Head of caudate nucleus (tissue), 42 donors: ENCODE results near the gene TOM1L2.

Experiments used
- DNase-seq, 42 donors: peaks; one replicate each; pipeline versions ENCODE4 v3.0.0 to v3.0.0-alpha.2; 2020 to 2021; ENCODE audit warnings: mixed read lengths in 7 of 42
- intact Hi-C: fragments of 100-400 bp; cut with DNase I; formaldehyde crosslinking; loops from one replicate; pipeline ENCODE4 v1.15.0; 2022

TOM1L2 gene

GRCh38 chr17:17892009-17892408, 80.2 kb downstream of the TOM1L2 start:
- peak in 1 of 42 donors; percentile 3 for DNase-seq
- intact Hi-C loops = no loop called here

GRCh38 chr17:17890773-17891759, 81.1 kb downstream of the TOM1L2 start:
- intact Hi-C loops = no loop called here
- DNase-seq = peak in 17 of 42 donors; percentile 13 to 70 (median 41)

DNA sequence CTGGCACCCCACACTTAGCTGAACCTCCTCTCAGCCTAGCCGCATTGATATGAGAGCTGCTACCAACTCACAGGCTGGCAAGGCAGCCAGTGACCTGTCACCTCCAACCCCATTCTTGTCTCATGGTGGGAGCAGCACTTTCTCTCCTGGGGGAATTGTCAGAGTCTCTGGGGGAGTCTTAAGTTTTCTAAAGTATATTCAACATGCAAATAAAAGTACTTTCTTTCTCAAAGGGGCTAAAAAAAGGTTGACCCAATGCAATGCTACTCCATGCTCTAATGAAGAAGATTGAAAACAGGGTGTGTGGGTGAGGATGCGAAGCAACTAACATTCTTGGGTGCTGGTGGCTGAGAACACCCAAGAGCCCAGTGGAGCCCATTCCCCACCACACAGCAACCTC, 82.3 kb downstream of the TOM1L2 start:
- intact Hi-C loops = no loop called here
- DNase-seq = no peak

- DNase-seq = no peak
- intact Hi-C loops = no loop called here
Observed at GRCh38 chr17:17888821-17889220, 83.4 kb downstream of the TOM1L2 start.

DNA sequence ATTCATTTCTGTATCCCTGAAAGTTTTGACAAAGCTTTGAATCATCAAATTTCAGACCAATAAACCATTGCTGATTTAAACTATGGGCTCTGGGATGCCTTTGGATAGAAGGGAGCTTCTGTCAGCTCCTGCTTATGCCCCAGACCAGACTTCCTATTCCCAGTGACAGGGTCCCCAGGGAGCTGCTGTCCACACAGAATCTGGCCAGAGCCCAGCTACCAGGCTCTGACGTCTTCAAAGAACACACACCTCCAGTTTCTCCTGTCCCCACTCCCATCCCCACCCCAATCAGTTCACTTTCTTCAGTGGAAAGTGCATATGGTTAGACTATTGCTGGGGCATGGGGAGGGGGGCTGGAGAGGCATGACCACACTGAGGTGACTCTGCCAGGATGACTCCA, 83.8 kb downstream of the TOM1L2 start:
- DNase-seq = no peak
- intact Hi-C loops = no loop called here

- no peak for DNase-seq
- intact Hi-C loops = no loop called here
Observed at GRCh38 chr17:17887752-17888304, 84.4 kb downstream of the TOM1L2 start.

DNA sequence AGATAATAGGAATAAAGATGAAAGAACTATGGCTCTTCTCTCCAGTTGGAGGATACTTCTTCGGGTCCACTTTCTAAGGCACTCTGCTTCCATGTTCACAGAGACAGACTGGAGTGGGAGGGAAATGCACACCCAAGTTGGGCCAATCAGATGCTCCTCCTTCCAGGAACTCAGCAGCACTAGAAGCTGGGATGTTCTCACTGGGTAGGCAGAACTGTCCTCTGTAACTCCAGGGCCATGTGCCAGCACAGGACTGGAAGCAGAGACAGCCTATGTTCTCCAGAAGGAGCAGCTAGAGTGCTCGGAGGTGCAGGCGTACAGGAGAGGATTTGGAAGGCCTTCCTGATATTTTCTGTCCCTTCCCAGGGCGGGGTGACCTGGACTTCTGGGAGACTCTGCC, 85.5 kb downstream of the TOM1L2 start:
- intact Hi-C loops = no loop called here
- peak in 2 of 42 donors; percentile 27 to 57 for DNase-seq

- intact Hi-C loops = no loop called here
- peak in 1 of 42 donors; percentile 36 for DNase-seq
Observed at GRCh38 chr17:17886226-17886625, 86.0 kb downstream of the TOM1L2 start.

GRCh38 chr17:17884391-17885357, 87.5 kb downstream of the TOM1L2 start:
- intact Hi-C loops = no loop called here
- DNase-seq = peak in 9 of 42 donors; percentile 24 to 61 (median 42)

- intact Hi-C loops = no loop called here
- no peak for DNase-seq
Observed at GRCh38 chr17:17883801-17884200, 88.4 kb downstream of the TOM1L2 start.

DNA sequence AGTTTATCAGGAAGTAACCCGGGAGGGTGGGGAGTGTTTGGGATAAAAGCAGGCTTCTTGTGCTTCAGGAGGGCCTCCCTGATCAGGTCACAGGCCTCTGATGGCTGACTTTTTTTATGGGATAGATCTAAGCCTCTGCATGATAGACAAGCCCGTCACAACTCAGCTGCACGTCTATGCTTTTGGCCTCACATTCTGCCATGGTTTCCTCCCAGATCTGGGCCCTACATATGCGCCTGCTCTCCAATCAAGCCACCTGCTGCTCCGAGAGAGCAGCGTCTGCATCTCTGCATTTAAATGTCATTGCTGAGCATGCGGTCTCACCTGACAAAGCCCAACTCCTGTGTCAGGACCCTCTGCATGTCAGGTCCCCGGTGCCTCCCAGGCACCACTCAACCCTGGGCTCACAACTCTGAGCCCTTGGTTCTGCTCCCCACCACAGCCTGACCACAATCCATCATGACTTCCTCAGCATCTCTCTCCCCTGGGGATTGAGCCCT, 90.1 kb downstream of the TOM1L2 start:
- intact Hi-C loops = no loop called here
- DNase-seq = no peak

DNA sequence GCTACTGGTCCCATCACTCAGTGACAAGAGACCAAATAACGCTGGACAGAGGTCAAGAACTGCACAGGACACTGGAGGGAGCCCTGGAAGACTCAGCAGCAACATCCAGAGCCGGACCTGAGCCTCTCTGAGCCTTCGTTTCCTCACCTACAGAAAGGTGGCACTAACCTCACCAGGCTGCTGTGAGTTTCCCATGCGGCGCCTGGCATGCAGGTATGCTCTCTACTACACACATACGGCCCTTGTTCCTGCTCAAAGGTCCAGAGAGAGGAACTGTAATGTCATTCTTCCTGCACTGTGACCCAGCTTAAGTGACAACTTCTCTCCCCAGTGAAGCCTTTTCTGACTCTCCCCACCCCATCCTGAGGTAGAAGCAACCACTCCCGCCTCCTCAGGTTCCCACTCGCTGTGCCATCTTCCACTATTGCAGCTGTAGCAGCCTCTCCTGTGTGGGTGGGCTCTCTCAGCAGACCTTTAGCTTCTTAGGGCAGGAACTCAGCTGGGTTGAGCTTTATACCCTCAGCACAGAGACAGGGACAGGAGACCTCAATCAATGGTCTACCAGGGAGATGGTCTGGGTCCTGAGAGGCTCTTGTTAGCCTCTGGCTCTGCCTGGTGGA, 91.5 kb downstream of the TOM1L2 start:
- peak in 29 of 42 donors; percentile 9 to 84 (median 49) for DNase-seq
- intact Hi-C loops = no loop called here

- peak in 19 of 42 donors; percentile 20 to 62 (median 34) for DNase-seq
- intact Hi-C loops = no loop called here
Observed at GRCh38 chr17:17877529-17878358, 94.5 kb downstream of the TOM1L2 start.

DNA sequence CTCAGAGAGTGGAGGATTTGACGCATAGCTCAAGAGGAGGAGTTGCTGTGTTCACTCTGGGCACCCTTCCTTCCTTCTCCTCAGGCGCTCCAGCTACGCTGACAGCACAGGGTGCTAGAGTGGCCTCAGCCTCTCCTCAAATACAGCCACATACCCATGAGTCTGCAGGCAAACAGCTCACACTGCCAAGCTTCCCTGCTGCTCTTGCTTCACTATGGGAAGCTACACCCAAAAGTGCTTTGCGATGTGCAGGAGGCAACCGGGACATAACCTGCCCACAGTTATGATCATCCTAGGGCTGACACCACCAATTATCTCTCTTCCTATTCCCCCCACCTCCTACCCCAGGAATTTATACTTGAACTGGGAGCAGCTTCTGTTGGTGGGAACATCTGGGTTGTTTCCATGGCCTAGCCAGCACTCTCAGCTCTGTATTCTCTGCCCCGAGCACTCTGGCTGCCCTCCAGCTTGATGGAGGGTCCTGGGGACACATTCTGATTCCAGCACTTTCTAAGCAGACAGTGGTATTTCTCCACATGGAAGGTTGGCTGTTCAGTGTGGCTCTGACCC, 95.2 kb downstream of the TOM1L2 start:
- intact Hi-C loops = no loop called here
- peak in 19 of 42 donors; percentile 22 to 78 (median 41) for DNase-seq

DNA sequence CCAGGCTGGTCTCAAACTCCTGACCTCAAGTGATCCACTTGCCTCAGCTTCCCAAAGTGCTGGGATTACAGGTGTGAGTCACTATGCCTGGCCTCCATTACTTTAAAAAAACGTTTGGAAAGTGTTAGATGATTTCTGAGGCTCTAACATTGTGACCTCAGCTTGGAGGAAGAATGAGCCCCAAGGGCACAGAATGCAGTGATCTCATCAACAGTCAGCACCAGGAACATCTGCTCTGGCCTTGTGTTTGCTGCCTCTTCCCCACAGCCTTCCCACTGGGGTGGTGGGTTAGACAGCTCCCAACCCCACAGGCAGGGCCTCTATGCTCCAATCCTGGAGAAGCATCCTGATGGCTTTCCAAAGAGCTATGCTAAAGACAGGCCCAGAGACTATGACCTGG, 97.7 kb downstream of the TOM1L2 start:
- no peak for DNase-seq
- intact Hi-C loops = no loop called here

DNA sequence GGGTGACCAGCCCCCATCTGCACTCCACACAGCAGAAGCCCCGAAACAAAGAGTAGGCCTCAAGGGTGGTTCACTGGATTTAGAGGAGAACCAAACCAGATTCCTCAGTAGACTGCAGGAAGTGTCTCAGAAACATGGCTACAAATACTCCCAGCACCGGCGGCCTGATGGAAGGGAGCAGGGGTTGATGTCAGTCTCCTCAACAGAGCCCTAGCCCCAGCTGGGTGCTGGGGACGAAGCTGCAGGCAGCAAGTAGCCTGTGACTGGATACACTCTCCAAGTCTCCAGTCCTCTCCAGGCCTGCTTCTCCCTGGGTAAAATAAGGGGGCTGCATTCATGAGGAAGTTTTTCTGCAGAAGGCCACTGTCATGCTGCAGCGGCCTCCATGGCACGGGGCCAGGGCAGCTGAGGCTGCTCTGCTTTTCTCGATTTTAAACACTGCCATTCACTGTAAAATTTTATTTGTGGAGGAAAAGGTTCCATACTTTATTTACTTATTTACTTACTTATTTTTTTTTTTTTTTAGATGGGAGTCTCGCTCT, 98.7 kb downstream of the TOM1L2 start:
- intact Hi-C loops = no loop called here
- DNase-seq = peak in 26 of 42 donors; percentile 13 to 78 (median 48)
